Measurements from ENCODE around the gene HRCT1. TPM values are rescaled to one million over a fixed set of nuclear protein-coding genes. Genes with fewer than 3 reads are reported as not detected.
"Not testable (repeated sequence)": the region's sequence is repeated elsewhere in the genome, so short reads cannot be mapped to it uniquely, and the experiment has no call there.

Gene HRCT1
- total RNA-seq, 1 donor from 2014 or later, result 2.6 TPM

DNA sequence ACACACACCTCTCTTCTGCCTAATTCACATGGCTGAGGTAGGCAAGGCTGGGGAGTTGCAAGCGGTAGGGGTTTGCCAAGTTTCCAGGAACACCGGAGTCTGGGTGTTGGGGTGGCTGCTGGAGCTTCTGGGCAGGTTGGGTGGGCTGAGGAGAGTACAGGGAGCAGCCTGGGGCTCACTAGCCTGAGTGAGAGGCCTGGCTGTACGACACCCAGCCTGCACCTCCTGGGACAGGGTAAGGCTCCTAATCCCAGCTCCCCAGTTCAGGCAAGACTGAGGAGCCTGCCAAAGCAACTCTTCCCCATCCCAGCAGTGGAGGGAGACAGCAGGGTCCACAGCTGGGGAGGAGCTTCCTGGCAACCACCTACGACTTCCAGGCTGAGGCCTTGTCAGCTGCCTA lies 11.3 kb downstream of the HRCT1 start:
- no peak for DNase-seq (ENCODE audit: low read depth in 2 of 2)

GRCh38 chr9:35918780-35919179 lies 12.8 kb downstream of the HRCT1 start:
- no peak for DNase-seq (ENCODE audit: low read depth in 2 of 2)

GRCh38 chr9:35919212-35920008 lies 13.4 kb downstream of the HRCT1 start:
- DNase-seq (ENCODE audit: low read depth in 2 of 2), result no peak

- peak; percentile 25 to 48 for DNase-seq (ENCODE audit: low read depth in 2 of 2)
Measured at GRCh38 chr9:35920051-35920620, 14.1 kb downstream of the HRCT1 start.

DNA sequence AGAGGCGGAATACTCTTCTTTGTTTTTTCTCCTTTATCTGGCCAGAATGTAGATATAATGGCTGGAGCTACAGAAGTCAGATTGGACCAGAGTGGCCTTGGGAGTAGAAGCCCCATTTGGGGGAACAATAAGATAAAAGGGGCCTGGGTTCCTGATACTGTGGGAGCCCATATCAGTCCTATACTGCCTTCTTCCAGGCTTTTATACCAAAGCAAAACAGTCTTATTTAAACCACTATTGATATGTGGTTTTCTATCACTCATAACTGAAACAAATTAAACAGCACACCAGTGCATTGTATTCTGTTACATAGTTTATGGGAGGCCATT lies 17.6 kb downstream of the HRCT1 start:
- DNase-seq (ENCODE audit: low read depth in 2 of 2), result no peak

DNA sequence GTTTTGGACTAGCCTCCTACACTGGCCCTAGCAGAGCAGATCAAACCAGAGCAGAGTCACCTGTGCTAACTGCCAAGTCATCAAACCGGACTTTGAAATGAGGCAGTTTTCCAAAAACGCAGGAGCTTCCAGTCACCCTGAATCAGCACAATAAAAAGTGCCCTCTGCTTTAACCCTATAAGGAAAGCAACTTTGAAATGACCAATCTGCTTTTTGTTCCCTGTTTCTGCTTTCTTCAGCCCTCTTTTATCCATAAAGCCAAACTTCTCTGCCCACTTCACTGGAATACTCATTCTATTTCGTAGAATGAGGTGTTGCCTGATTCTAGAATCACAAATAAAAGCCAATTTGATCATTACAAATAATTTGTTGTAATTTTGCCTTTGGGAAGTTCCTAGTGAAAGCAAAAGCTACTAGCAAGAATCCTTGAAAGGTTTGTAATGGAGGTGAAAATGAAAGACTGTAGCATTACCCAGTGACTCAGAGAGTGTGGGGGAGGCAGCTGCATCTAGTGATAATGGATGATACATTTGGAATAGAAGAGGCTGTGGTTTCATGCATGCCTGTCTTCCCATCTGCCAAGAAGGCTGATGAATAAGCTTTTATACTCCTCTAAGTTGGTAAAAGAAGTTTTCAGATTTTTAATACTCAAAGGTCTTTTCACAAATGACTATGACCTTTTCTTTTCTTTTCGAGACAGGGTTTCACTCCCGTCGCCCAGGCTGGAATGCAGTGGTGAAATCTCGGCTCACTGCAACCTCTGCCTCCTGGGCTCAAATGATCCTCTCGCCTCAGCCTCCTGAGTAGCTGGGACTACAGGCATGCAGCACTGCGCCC lies 18.1 kb downstream of the HRCT1 start:
- DNase-seq (ENCODE audit: low read depth in 2 of 2), result peak; percentile 48 to 77

- no peak for DNase-seq (ENCODE audit: low read depth in 2 of 2)
Measured at GRCh38 chr9:35928591-35929452, 22.8 kb downstream of the HRCT1 start.

DNA sequence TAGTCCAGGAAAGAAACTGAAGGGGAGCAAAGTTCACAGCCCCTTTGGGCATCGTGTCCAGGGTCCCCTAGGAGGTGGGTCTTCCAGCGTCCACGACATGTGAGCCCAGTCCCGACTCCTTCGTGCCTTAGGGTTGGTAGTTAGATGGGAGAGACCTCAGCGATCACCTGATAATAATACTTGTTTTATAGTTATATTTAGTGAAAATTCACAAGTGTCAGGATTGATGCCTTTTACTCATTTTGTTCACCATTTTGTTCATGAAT lies 23.4 kb downstream of the HRCT1 start:
- no peak for DNase-seq (ENCODE audit: low read depth in 2 of 2)

GRCh38 chr9:35930521-35930920 lies 24.5 kb downstream of the HRCT1 start:
- no peak for DNase-seq (ENCODE audit: low read depth in 2 of 2)

DNA sequence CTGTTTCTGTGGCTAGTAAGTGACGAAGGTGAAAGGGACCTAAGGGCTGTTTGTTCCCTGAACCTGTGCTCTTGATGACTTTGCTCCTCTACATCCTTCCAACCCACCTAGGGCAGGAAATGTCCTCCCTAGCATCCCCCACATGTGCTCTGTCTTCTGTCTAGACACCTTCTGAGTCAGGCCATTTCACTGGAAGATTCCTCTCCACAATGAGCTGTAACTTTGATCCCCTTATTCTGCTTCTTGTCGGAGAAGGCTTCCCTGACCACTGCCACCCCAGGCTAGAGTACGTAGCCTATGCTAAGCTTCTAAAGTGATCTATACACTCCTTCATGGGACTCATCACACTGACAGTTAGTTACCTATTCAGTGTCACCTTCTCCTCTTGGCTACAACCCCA lies 25.0 kb downstream of the HRCT1 start:
- DNase-seq (ENCODE audit: low read depth in 2 of 2), result no peak

GRCh38 chr9:35932735-35933134 lies 26.7 kb downstream of the HRCT1 start:
- DNase-seq (ENCODE audit: low read depth in 2 of 2), result no peak

GRCh38 chr9:35933550-35934067 lies 27.6 kb downstream of the HRCT1 start:
- DNase-seq (ENCODE audit: low read depth in 2 of 2), result no peak

- not testable (repeated sequence) for DNase-seq (ENCODE audit: low read depth in 2 of 2)
Measured at GRCh38 chr9:35934069-35934468, 28.1 kb downstream of the HRCT1 start.

GRCh38 chr9:35935261-35935660 lies 29.3 kb downstream of the HRCT1 start:
- no peak for DNase-seq (ENCODE audit: low read depth in 2 of 2)

- peak in 1 of 2 donors; percentile 33 for DNase-seq (ENCODE audit: low read depth in 2 of 2)
Measured at GRCh38 chr9:35935755-35936509, 29.9 kb downstream of the HRCT1 start.

DNA sequence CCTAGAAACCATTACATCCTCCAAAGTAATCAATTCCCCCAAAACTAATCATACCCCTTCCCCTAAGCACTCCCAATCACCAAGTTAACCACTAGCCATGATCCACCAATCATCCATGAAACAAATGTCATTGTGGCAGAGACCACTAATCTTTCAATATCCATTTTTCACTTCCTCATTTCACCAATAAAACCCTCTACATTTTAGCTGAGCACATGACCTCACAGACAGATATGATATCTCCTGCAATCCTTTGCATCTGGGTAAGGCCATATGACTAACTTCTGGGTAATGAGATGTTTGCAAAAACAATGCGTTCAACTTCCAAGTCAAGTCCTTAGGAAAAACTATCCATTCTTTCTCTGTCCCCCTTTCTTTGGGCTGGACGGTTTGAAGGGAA lies 31.2 kb downstream of the HRCT1 start:
- no peak for DNase-seq (ENCODE audit: low read depth in 2 of 2)

DNA sequence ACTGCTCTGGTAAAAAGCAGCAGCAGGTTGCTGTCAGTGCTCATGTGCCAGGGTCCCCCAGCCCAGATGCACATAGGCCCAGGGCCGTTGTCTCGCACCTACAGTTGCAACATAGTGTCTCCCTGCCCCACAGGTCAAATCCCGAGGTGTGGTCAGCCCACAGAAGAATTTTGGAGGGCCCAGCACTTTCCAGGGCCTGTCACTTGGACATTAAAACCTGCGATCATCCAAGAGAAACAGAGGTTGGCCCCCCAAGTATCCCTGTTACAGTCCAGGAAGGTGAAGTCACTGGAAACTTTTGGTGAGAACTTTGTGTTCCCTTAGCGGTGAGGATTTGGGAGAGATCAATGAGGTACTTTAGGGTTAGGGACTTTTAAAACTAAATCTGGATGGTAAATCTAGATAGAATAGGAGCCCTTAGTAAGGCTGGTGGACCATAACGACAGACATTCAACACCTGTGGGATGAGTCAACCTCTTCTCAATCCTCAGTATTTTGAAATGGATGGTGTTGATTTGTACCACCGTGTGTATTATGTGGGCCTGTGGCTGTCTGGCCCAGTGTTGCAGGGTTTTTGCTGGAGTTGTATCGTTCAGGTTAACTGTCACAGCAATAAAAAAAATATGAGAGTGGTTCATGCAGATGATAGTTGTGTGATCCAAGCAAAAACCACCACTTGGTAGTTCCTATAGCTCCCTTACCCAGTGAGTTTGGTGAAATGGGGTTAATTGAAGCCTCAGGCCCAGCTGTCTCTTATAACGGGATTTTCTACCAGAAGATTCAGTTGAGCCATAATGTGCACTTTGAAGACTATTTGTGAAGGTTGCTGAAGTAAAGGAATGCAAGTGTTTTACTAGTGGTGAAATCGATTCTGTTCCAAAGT lies 32.7 kb downstream of the HRCT1 start:
- no peak for DNase-seq (ENCODE audit: low read depth in 2 of 2)

GRCh38 chr9:35939679-35940250 lies 33.8 kb downstream of the HRCT1 start:
- no peak for DNase-seq (ENCODE audit: low read depth in 2 of 2)

Data from dermis microvascular lymphatic vessel endothelial cell (primary cell).